SK-N-SH (cell line): Measurements from ENCODE around the gene MAP7D3. TPM values are rescaled to one million over a fixed set of nuclear protein-coding genes. Genes with fewer than 3 reads are reported as not detected.

Experiments used
- CTCF ChIA-PET: fragments of 300-600, 350-600 bp; formaldehyde crosslinking; extraction: SDS; loops from one replicate; lab custom pipeline; 2021; lab: Yijun Ruan, JAX
- POLR2A ChIA-PET: fragments of 350-600 bp; sonication (Branson Sonifier 250); formaldehyde crosslinking; extraction: SDS; loops from one replicate; lab custom pipeline; 2020; ENCODE audit warnings: antibody characterized with exemption, inconsistent platforms; lab: Yijun Ruan, JAX
- DNase-seq: peaks from one replicate; pipeline ENCODE4 v3.0.0; 2012
- H2AFZ ChIP-seq: fragments of 200-600 bp; sonication (generic); 2 replicates; pipeline ENCODE4 v1.8.1; 2016; ENCODE audit warnings: antibody characterized with exemption, mild to moderate bottlenecking, low read depth
- H3F3A ChIP-seq: fragments of 200-600 bp; sonication (generic); replicated peaks from 2 replicates; pipeline ENCODE3; 2016; ENCODE audit warnings: antibody characterized with exemption, mild to moderate bottlenecking; ENCODE audit not compliant: insufficient read depth
- H3K27ac ChIP-seq, 2 experiments: fragments of 200-500 bp in 1 of 2; fragments of 200-600 bp in 1 of 2; sonication (Bioruptor generic) in 1 of 2; sonication (generic), shearing (Covaris generic) in 1 of 2; 2 replicates each; pipeline versions ENCODE4 v1.5.1 to v1.6.1; 2014 to 2016; ENCODE audit warnings: low read depth in 2 of 2, inconsistent platforms in 1 of 2, low read length in 1 of 2, mild to moderate bottlenecking in 1 of 2, mixed read lengths in 1 of 2
- H3K27me3 ChIP-seq: fragments of 200-600 bp; sonication (generic), shearing (Covaris generic); 2 replicates; pipeline ENCODE4 v1.6.1; 2016; ENCODE audit warnings: mixed run types; ENCODE audit not compliant: insufficient read depth
- H3K36me3 ChIP-seq, 2 experiments: fragments of 200-500 bp in 1 of 2; fragments of 200-600 bp in 1 of 2; sonication (Bioruptor generic) in 1 of 2; sonication (generic) in 1 of 2; replicated peaks in 1 of 2; 2 replicates each; pipeline versions ENCODE3 to v1.5.1; 2014 to 2016; ENCODE audit warnings: low read length in 1 of 2, mild to moderate bottlenecking in 1 of 2; ENCODE audit not compliant: insufficient read depth in 2 of 2, control insufficient read depth in 1 of 2
- H3K4me1 ChIP-seq, 2 experiments: fragments of 200-500 bp in 1 of 2; fragments of 200-600 bp in 1 of 2; sonication (Bioruptor generic) in 1 of 2; sonication (generic), shearing (Covaris generic) in 1 of 2; 2 replicates each; pipeline versions ENCODE4 v1.5.1 to v1.6.1; 2014 to 2016; ENCODE audit warnings: low read depth in 1 of 2, low read length in 1 of 2, mixed run types in 1 of 2; ENCODE audit not compliant: insufficient read depth in 2 of 2, control insufficient read depth in 1 of 2
- H3K4me2 ChIP-seq: fragments of 200-600 bp; sonication (generic), shearing (Covaris generic); 2 replicates; pipeline ENCODE4 v1.6.1; 2017; ENCODE audit warnings: mixed run types
- H3K4me3 ChIP-seq, 2 experiments: fragments of 200-500 bp in 1 of 2; fragments of 200-600 bp in 1 of 2; sonication (Bioruptor generic) in 1 of 2; sonication (generic), shearing (Covaris generic) in 1 of 2; 2 replicates each; pipeline versions ENCODE4 v1.5.1 to v1.8.1; 2014 to 2016; ENCODE audit warnings: low read depth in 2 of 2, inconsistent platforms in 1 of 2, low read length in 1 of 2, mild to moderate bottlenecking in 1 of 2, mixed read lengths in 1 of 2, moderate library complexity in 1 of 2
- H3K79me2 ChIP-seq: fragments of 200-600 bp; sonication (generic); 2 replicates; pipeline ENCODE4 v1.8.1; 2017; ENCODE audit warnings: mild to moderate bottlenecking; ENCODE audit not compliant: insufficient read depth
- H3K9ac ChIP-seq: fragments of 200-600 bp; sonication (generic); 2 replicates; pipeline ENCODE4 v1.6.1; 2017; ENCODE audit warnings: mixed run types
- H3K9me2 ChIP-seq: fragments of 200-600 bp; sonication (generic); 2 replicates; pipeline ENCODE4 v1.6.1; 2017; ENCODE audit warnings: mixed run types
- H3K9me3 ChIP-seq: fragments of 200-600 bp; sonication (generic); 2 replicates; pipeline ENCODE4 v1.6.1; 2017; ENCODE audit warnings: mixed run types, mild to moderate bottlenecking, moderate library complexity
- H4K20me1 ChIP-seq: fragments of 200-600 bp; sonication (generic); 2 replicates; pipeline ENCODE4 v1.6.1; 2017; ENCODE audit warnings: mild to moderate bottlenecking, mixed run types; ENCODE audit not compliant: insufficient read depth
- CHD2 ChIP-seq: fragments of 150-350 bp; IDR thresholded peaks from 2 replicates; pipeline ENCODE4 v1.6.1; 2018; ENCODE audit warnings: low read length; ENCODE audit not compliant: partially characterized antibody
- CTCF ChIP-seq: fragments of 200-600 bp; sonication (generic); IDR thresholded peaks from 2 replicates; pipeline ENCODE4 v1.6.1; 2017; ENCODE audit warnings: antibody characterized with exemption, mild to moderate bottlenecking, moderate library complexity
- ELF1 ChIP-seq: IDR thresholded peaks from 2 replicates; pipeline ENCODE4 v1.4.0; 2012
- EP300 ChIP-seq, 2 experiments: IDR thresholded peaks; 2 replicates each; pipeline versions ENCODE4 v1.4.0 to v1.6.1; 2012; ENCODE audit warnings: borderline replicate concordance in 1 of 2, low read depth in 1 of 2, low read length in 1 of 2
- EZH2phosphoT487 ChIP-seq: fragments of 200-600 bp; sonication (generic); IDR thresholded peaks from 2 replicates; pipeline ENCODE4 v1.6.1; 2017; ENCODE audit warnings: low read depth, mixed run types, mild to moderate bottlenecking, antibody characterized with exemption, moderate library complexity, borderline replicate concordance
- FOSL2 ChIP-seq: IDR thresholded peaks from 2 replicates; pipeline ENCODE4 v1.4.0; 2012; ENCODE audit warnings: low read depth, mild to moderate bottlenecking, moderate library complexity, borderline replicate concordance
- FOXM1 ChIP-seq: IDR thresholded peaks from 2 replicates; pipeline ENCODE4 v1.4.0; 2012; ENCODE audit warnings: low read depth, mild to moderate bottlenecking
- GABPA ChIP-seq: IDR thresholded peaks from 2 replicates; pipeline ENCODE4 v1.4.0; 2012; ENCODE audit warnings: low read depth, mild to moderate bottlenecking
- GATA2 ChIP-seq: sonication (generic); formaldehyde crosslinking; IDR thresholded peaks from 2 replicates; pipeline ENCODE4 v1.5.0; 2020; ENCODE audit warnings: mild to moderate bottlenecking, missing genetic modification reagents
- JUND ChIP-seq: IDR thresholded peaks from 2 replicates; pipeline ENCODE4 v1.4.0; 2012
- MEF2A ChIP-seq: IDR thresholded peaks from 2 replicates; pipeline ENCODE4 v1.4.0; 2012; ENCODE audit warnings: low read depth, borderline replicate concordance
- MXI1 ChIP-seq: IDR thresholded peaks from 2 replicates; pipeline ENCODE4 v1.6.1; 2012; ENCODE audit warnings: mild to moderate bottlenecking, low read depth, low read length, improper control_type of control experiment
- NFIC ChIP-seq: IDR thresholded peaks from 2 replicates; pipeline ENCODE4 v1.4.0; 2012; ENCODE audit warnings: borderline replicate concordance
- NRF1 ChIP-seq: IDR thresholded peaks from 2 replicates; pipeline ENCODE4 v1.6.1; 2012; ENCODE audit warnings: low read depth, mild to moderate bottlenecking, low read length
- PBX3 ChIP-seq: IDR thresholded peaks from 2 replicates; pipeline ENCODE4; 2012
- POLR2AphosphoS5 ChIP-seq: IDR thresholded peaks from 2 replicates; pipeline ENCODE4 v1.6.1; 2012; ENCODE audit warnings: low read depth, low read length
- RAD21 ChIP-seq: IDR thresholded peaks from 2 replicates; pipeline ENCODE4 v1.6.1; 2012; ENCODE audit warnings: mild to moderate bottlenecking, low read length
- RCOR1 ChIP-seq: fragments of 150-350 bp; IDR thresholded peaks from 2 replicates; pipeline ENCODE4 v1.6.1; 2017; ENCODE audit warnings: antibody characterized with exemption, low read length
- RXRA ChIP-seq: IDR thresholded peaks from 2 replicates; pipeline ENCODE4 v1.4.0; 2012; ENCODE audit warnings: low read depth, mild to moderate bottlenecking, borderline replicate concordance
- SIN3A ChIP-seq: IDR thresholded peaks from 2 replicates; pipeline ENCODE4 v1.6.1; 2012; ENCODE audit warnings: low read depth, mild to moderate bottlenecking, low read length, moderate library complexity, borderline replicate concordance
- SMC3 ChIP-seq: IDR thresholded peaks from 2 replicates; pipeline ENCODE4 v1.6.1; 2012; ENCODE audit warnings: low read depth, low read length, improper control_type of control experiment
- TCF12 ChIP-seq: IDR thresholded peaks from 2 replicates; pipeline ENCODE4 v1.4.0; 2012
- TEAD4 ChIP-seq: IDR thresholded peaks from 2 replicates; pipeline ENCODE4 v1.4.0; 2012; ENCODE audit warnings: mild to moderate bottlenecking, borderline replicate concordance; ENCODE audit not compliant: insufficient read depth
- USF2 ChIP-seq: fragments of 150-350 bp; IDR thresholded peaks from 2 replicates; pipeline ENCODE4 v1.6.1; 2017; ENCODE audit warnings: antibody characterized with exemption, low read length, low read depth, borderline replicate concordance
- YY1 ChIP-seq: IDR thresholded peaks from 2 replicates; pipeline ENCODE4 v1.4.0; 2012; ENCODE audit warnings: low read depth, mild to moderate bottlenecking
- WGBS: methylation state at CpG from one replicate; pipeline ENCODE4 v1.1.6; 2017; ENCODE audit warnings: low lambda C conversion rate; 5-methylcytosine and 5-hydroxymethylcytosine counted together
- polyA plus RNA-seq, 3 experiments: library from polyadenylated mRNA; depleted of rRNA; stranded (reverse); fragments of >200 nt; gene quantifications; 2 replicates each; pipeline ENCODE4 v1.2.3, GENCODE V29; 2012
- TF ChIP-seq, protein P1 (sequence below): IDR thresholded peaks from 2 replicates; pipeline ENCODE4 v1.4.0; 2012; ENCODE audit warnings: low read depth
- TF ChIP-seq, protein P2 (sequence below): IDR thresholded peaks from 2 replicates; pipeline ENCODE4 v1.4.0; 2012; ENCODE audit warnings: low read depth, borderline replicate concordance
- TF ChIP-seq, protein P3 (sequence below): fragments of 150-350 bp; IDR thresholded peaks from 2 replicates; pipeline ENCODE4 v1.6.1; 2016; ENCODE audit warnings: mild to moderate bottlenecking, low read depth, low read length

Gene MAP7D3
- polyA plus RNA-seq, 1 of the 3 experiments (the other 2 are of a cell fraction), result 5.8 TPM

DNA sequence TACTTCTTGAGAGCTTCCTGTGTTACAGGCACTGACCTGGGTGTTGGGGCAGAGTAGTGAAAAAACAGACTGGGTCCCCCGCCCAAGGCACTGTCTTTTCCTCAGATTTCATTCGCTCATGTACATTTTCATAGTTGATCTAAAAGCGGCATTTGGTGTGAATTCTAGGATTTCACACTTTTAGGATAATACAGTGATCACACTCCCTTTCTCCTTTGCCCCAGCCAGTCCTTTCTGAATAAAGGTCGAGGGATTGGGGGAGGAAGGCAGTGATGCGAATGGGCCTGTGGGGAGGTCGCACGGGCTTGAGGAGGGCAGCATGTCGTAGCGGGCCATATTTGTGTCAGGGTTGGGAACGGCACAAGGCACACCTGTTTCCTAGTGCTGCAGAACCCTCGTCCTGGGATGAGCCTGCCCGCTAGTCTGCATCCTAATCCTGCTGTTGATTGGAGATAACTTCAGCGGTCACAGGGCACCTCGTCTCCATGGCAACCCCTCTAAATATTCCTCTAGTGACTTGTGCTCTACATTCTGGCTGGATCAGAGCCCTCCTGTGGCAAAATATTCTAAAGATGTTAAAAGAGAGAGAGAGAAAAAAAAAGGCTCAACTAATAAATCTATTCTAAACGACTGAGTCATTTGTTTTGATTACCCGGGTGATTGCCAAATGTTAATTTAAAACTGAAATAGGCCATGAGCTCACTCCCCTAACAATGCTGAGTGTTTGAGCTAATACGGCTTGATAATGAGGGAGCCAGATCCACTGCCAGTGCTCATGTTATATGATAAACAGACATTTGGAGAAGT is 82.1 kb downstream of the MAP7D3 start:
- Histone ChIP-seq H3K4me2 (peak overlapping the region; percentile 26), H3K9ac (peak overlapping the region; percentile 6; the same call in 1 of the 2 replicates), H3K4me3 (no peak overlapping the region), H3K79me2 (peaks cover 5% of the 10 kb centered on the region; the same call in 1 of the 2 replicates), H3K27me3 (peaks cover 6% of the 10 kb centered on the region; the same call in 1 of the 2 replicates), H2AFZ (no peak overlapping the region), H3K36me3 (no peaks in the 10 kb centered on the region), H3K9me3 (no peaks in the 10 kb centered on the region), H3K9me2 (no peaks in the 10 kb centered on the region), H3F3A (peaks cover 5% of the 10 kb centered on the region), H4K20me1 (no peaks in the 10 kb centered on the region), H3K4me1 (peaks cover 11 to 16% of the 10 kb centered on the region in 2 experiments), H3K27ac (peak overlapping the region; percentile 63 to 80)
- POLR2A ChIA-PET, result interaction anchor here (0.5 kb wide), 1 partner anchor 100 kb away, joined by 3 read pairs; no protein-coding TSS in a partner anchor
- peak; percentile 69 for DNase-seq
- CTCF ChIA-PET, result no interaction called here
- 19% methylated on average over 11 of the region's 17 CpGs for WGBS
- TF ChIP-seq, protein P1, sequence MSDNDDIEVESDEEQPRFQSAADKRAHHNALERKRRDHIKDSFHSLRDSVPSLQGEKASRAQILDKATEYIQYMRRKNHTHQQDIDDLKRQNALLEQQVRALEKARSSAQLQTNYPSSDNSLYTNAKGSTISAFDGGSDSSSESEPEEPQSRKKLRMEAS, result no peak
- TF ChIP-seq TEAD4 (no peak), YY1 (no peak), FOXM1 (0 out of 2 replicates have a peak, but pooled peaks have one; percentile 37), TCF12 (peak; percentile 81), CTCF (peak; percentile 24), RAD21 (peak; percentile 7; the same call in 1 of the 2 replicates), EZH2phosphoT487 (no peak), PBX3 (peak; percentile 38), RXRA (0 out of 2 replicates have a peak, but pooled peaks have one; percentile 7), SIN3A (no peak), SMC3 (no peak; the same call in 1 of the 2 replicates), ELF1 (no peak), RCOR1 (no peak), CHD2 (no peak), GABPA (no peak), NFIC (peak; percentile 71), MEF2A (peak; percentile 89), MXI1 (no peak; the same call in 1 of the 2 replicates), JUND (peak; percentile 54), GATA2 (CRISPR knock-in tag) (peak; percentile 75), POLR2AphosphoS5 (peak; percentile 39; the same call in 1 of the 2 replicates), NRF1 (no peak), FOSL2 (peak; percentile 46; the same call in 1 of the 2 replicates), EP300 (IDR thresholded peaks at IDR 0.05; ENCODE audit: borderline replicate concordance in 1 of 2, low read depth in 1 of 2, low read length in 1 of 2) (peak in 1 of 2 experiments; percentile 62; a peak in 2 of 4 replicates), USF2 (no peak)
- TF ChIP-seq, protein P2, sequence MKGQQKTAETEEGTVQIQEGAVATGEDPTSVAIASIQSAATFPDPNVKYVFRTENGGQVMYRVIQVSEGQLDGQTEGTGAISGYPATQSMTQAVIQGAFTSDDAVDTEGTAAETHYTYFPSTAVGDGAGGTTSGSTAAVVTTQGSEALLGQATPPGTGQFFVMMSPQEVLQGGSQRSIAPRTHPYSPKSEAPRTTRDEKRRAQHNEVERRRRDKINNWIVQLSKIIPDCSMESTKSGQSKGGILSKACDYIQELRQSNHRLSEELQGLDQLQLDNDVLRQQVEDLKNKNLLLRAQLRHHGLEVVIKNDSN, result no peak
- TF ChIP-seq, protein P3, sequence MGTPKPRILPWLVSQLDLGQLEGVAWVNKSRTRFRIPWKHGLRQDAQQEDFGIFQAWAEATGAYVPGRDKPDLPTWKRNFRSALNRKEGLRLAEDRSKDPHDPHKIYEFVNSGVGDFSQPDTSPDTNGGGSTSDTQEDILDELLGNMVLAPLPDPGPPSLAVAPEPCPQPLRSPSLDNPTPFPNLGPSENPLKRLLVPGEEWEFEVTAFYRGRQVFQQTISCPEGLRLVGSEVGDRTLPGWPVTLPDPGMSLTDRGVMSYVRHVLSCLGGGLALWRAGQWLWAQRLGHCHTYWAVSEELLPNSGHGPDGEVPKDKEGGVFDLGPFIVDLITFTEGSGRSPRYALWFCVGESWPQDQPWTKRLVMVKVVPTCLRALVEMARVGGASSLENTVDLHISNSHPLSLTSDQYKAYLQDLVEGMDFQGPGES, result no peak
